ENCODE data around the gene RTP2.

DNA sequence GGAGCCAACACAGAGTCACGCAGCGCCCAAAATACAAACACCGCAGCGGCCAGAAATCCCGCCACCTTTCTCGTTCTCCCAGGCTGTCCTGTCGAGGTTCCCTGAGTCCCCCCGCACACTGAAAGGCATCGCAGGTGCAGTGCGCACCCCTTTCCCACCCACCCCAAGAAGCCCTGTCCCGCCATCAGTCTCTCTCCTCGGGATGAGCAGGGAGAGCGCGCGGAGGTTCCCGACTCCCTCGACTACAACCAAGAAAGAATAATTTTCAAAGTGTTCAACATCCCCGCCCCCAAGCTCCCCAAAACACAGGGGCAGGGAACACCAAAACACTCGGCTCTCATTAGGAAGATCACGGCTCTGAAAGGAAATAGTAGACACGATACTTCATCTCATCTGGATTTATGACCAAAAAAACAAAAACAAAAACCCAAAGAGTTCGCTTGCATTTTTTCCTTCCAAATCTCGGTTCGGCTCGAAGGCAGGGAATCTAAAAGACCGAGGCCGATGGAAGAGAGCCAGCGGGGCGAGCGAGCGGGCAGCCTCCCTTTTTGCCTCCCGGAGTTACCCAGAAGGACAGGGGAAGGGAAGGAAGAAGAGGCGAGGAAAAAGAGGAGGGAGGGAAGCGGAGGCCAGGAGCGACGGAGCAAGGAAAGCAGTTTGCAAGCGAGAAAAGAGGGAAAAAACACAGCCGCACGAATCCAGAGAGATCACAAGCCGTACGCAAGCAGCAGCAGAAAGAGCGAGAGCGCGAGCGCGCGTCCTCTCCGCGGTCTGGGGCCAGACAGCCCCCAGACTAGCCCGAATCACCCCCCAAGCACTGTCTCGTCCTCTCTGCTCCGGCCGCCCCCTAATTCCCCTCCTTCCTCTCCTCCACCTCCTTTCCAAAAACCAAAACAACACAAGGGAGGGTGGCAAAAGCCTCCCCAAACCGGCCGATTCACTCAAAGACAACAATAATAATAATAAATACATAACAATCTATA is 42.1 kb upstream of the RTP2 start:
- TF ChIP-seq, protein P1, sequence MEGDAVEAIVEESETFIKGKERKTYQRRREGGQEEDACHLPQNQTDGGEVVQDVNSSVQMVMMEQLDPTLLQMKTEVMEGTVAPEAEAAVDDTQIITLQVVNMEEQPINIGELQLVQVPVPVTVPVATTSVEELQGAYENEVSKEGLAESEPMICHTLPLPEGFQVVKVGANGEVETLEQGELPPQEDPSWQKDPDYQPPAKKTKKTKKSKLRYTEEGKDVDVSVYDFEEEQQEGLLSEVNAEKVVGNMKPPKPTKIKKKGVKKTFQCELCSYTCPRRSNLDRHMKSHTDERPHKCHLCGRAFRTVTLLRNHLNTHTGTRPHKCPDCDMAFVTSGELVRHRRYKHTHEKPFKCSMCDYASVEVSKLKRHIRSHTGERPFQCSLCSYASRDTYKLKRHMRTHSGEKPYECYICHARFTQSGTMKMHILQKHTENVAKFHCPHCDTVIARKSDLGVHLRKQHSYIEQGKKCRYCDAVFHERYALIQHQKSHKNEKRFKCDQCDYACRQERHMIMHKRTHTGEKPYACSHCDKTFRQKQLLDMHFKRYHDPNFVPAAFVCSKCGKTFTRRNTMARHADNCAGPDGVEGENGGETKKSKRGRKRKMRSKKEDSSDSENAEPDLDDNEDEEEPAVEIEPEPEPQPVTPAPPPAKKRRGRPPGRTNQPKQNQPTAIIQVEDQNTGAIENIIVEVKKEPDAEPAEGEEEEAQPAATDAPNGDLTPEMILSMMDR (IDR thresholded peaks at IDR 0.05 in 2 of 3, conservative IDR thresholded peaks at IDR 0.05 in 1 of 3; ENCODE audit: control insufficient read depth in 2 of 3, extremely low read depth in 1 of 3, insufficient read depth in 1 of 3, low read depth in 3 of 3, low read length in 3 of 3): no peak
- no peak for TF ChIP-seq RBBP5 (conservative IDR thresholded peaks at IDR 0.05)
- TF ChIP-seq CBFB (IDR thresholded peaks at IDR 0.05; ENCODE audit: low read depth): no peak
- TF ChIP-seq FOXM1 (IDR thresholded peaks at IDR 0.05; ENCODE audit: low read depth, low read length): no peak
- TF ChIP-seq EGR1 (IDR thresholded peaks at IDR 0.05; ENCODE audit: borderline replicate concordance in 1 of 2, low read depth in 2 of 2, low read length in 2 of 2): no peak
- TF ChIP-seq RAD21 (IDR thresholded peaks at IDR 0.05; ENCODE audit: insufficient read depth, low read depth, low read length): no peak
- TF ChIP-seq SUZ12 (IDR thresholded peaks at IDR 0.05; ENCODE audit: unreplicated experiment): peak; percentile 68
- TF ChIP-seq KDM1A (IDR thresholded peaks at IDR 0.05; ENCODE audit: borderline replicate concordance): no peak
- TF ChIP-seq, protein P2, sequence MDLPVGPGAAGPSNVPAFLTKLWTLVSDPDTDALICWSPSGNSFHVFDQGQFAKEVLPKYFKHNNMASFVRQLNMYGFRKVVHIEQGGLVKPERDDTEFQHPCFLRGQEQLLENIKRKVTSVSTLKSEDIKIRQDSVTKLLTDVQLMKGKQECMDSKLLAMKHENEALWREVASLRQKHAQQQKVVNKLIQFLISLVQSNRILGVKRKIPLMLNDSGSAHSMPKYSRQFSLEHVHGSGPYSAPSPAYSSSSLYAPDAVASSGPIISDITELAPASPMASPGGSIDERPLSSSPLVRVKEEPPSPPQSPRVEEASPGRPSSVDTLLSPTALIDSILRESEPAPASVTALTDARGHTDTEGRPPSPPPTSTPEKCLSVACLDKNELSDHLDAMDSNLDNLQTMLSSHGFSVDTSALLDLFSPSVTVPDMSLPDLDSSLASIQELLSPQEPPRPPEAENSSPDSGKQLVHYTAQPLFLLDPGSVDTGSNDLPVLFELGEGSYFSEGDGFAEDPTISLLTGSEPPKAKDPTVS (IDR thresholded peaks at IDR 0.05; ENCODE audit: low read depth, low read length): no peak
- TF ChIP-seq HDAC2 (IDR thresholded peaks at IDR 0.05): no peak
- TF ChIP-seq RB1 (IDR thresholded peaks at IDR 0.05; ENCODE audit: borderline replicate concordance): no peak
- no peak for TF ChIP-seq SIN3A (IDR thresholded peaks at IDR 0.05; ENCODE audit: low read depth, low read length)

All from GM12878 (cell line).